B cell (primary cell): ENCODE results near the gene NHS.

Experiments used
- CTCF ChIP-seq: fragments of 200-600 bp; IDR thresholded peaks from one replicate; pipeline ENCODE4 v1.8.0; 2022; ENCODE audit warnings: antibody characterized with exemption, mild to moderate bottlenecking
- EZH2 ChIP-seq: IDR thresholded peaks from 2 replicates; pipeline ENCODE4 v1.6.1; 2012; ENCODE audit warnings: borderline replicate concordance, low read depth, mild to moderate bottlenecking, moderate library complexity, low read length; ENCODE audit not compliant: insufficient read depth, poor library complexity, severe bottlenecking

DNA sequence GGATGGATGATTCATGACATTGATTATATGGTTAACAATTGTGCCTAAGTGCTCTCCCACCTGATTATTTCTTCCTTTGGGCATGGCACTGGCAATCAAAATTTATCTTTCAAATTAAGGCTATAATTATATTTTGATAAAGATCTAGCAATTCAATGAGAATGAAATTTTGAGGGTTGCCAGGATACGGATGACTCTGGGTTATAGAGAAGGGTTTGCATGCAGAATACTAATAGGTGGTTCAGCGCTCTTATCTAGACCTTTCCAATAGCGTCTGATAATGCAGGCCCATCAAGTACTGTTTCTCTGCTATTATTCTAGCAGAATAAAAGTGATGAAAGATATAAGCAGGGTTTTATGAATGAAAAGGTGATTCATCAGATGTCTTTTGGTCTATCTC lies 287.4 kb downstream of the NHS start:
- TF ChIP-seq CTCF (no peak), EZH2 (no peak)
